AG09319 (cell line): Measurements from ENCODE around the gene SORL1.
"Not testable (repeated sequence)": the region's sequence is repeated elsewhere in the genome, so short reads cannot be mapped to it uniquely, and the experiment has no call there.

Experiments
- DNase-seq: peaks from one replicate; pipeline ENCODE4 v3.0.0-alpha.2; 2010; ENCODE audit warnings: low read depth; ENCODE audit errors: extremely low read depth
- CTCF ChIP-seq: IDR thresholded peaks from 2 replicates; pipeline ENCODE4 v1.5.1; 2011; ENCODE audit warnings: low read depth, mild to moderate bottlenecking, inconsistent platforms, low read length, moderate library complexity

Gene SORL1

GRCh38 chr11:121567995-121568394 is 115.9 kb downstream of the SORL1 start:
- TF ChIP-seq CTCF = no peak
- DNase-seq = no peak

DNA sequence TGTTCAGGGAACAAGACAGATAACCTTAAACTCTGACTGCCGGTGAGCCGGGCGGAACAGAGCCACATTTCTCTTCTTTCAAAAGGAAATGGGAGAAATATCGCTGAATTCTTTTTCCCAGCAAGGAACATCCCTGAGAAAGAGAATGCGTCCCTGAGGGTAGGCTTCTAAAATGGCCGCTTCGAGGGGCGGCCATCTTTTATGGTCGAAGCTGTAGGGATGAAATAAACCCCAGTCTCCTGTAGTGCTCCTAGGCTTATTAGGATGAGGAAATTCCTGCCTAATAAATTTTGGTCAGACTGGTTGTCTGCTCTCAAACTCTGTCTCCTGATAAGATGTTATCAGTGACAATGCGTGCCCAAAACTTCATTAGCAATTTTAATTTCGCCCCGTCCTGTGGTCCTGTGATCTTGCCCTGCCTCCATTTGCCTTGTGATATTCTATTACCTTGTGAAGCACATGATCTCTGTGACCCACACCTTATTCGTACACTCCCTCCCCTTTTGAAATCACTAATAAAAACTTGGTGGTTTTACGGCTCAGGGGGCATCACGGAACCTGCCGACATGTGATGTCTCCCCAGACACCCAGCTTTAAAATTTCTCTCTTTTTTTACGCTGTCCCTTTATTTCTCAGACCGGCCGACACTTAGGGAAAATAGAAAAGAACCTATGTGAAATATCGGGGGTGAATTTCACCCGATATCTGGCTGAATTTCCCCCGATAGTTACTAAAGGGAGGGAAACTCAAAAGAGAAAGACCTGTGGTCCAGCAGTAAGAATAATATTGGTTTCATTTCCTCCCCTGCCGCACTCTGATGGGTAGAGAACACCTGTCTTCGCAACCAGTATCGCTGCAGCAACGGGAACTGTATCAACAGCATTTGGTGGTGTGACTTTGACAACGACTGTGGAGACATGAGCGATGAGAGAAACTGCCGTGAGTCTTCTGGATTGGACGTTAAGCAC is 117.5 kb downstream of the SORL1 start:
- DNase-seq = not testable (repeated sequence)

DNA sequence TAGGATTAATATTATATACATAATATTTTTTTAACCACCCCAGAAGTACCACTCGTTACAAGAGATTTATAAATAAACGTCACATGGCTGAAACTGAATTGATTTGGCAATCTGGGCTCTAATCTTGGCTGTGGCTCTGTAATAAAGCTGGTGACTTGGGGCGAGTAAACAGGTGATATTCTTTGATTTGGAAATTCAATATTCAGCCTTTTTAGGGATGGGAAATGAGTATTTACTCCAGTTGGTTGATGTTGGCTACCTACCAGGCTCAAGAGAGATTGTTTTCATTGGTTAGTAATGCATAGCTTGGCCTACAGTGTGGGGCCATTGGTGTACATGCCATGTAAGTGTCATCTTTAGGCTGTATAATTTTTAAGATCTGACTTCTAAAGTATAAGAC is 118.3 kb downstream of the SORL1 start:
- no peak for DNase-seq
- no peak for TF ChIP-seq CTCF

DNA sequence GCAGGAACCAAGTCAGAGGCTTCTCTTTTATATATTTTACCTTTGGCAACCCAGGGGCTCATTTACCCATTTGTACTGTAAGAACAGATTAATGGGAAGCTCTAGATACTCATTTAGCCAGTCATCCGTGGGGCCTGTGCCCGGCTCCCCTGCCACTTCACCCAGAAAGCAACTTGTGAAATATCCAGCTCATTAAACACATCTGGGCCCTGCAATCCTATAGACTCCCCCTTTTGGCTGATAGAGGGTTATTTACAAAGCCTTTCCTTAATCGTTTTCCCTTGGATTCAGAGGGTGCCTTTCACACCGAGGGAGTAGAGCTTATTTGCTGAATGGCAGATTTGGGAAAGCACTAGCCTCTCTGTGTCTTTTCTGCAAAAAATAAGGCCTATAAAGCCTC is 119.4 kb downstream of the SORL1 start:
- no peak for TF ChIP-seq CTCF
- no peak for DNase-seq

- no peak for DNase-seq
- no peak for TF ChIP-seq CTCF
Observed at GRCh38 chr11:121572571-121573059, 120.5 kb downstream of the SORL1 start.

- no peak for DNase-seq
- TF ChIP-seq CTCF = no peak
Observed at GRCh38 chr11:121574801-121575200, 122.7 kb downstream of the SORL1 start.

DNA sequence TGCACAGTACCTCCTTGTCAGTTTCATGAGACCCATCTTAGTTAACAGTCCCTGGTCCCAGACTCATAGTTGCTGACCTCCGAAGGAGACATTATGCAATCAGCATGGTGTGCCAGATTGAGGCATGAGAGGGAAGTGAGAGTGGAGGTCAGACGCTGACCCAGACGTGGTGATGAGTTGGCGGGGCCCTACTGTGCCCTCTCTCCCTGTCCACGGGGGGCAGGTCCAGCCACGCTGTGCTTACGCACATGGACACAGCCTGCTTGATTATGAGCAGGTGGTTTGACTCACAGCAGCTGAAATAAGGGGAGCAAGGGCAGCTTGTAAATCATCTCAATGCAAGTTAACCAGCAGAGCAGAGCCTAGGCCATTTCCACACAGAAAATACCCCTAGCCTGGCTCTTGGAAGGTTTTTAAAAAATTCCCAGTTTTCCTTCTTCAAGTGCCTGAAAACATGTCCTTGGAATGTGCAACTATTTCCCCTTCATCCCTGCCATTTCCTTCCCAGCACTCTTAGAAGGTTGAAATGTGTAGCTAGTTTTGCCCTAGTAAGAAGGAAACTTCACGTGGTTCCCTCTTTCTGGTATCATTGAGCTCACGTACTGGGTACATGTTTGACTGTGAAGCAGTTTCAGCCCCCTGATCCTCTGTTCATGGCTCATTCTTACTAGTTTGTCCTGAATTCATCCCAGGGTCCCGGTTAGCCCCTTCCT is 123.3 kb downstream of the SORL1 start:
- DNase-seq = no peak
- no peak for TF ChIP-seq CTCF
